IPS DF 4.7 (cell line): ENCODE results near the gene ZNF367.
"Not testable (repeated sequence)": the region's sequence is repeated elsewhere in the genome, so short reads cannot be mapped to it uniquely, and the experiment has no call there.

ENCODE experiments used
- DNase-seq: peaks from one replicate; pipeline ENCODE4 v3.0.0-alpha.2; 2013; ENCODE audit warnings: low spot score; ENCODE audit errors: extremely low read depth

Gene ZNF367

DNA sequence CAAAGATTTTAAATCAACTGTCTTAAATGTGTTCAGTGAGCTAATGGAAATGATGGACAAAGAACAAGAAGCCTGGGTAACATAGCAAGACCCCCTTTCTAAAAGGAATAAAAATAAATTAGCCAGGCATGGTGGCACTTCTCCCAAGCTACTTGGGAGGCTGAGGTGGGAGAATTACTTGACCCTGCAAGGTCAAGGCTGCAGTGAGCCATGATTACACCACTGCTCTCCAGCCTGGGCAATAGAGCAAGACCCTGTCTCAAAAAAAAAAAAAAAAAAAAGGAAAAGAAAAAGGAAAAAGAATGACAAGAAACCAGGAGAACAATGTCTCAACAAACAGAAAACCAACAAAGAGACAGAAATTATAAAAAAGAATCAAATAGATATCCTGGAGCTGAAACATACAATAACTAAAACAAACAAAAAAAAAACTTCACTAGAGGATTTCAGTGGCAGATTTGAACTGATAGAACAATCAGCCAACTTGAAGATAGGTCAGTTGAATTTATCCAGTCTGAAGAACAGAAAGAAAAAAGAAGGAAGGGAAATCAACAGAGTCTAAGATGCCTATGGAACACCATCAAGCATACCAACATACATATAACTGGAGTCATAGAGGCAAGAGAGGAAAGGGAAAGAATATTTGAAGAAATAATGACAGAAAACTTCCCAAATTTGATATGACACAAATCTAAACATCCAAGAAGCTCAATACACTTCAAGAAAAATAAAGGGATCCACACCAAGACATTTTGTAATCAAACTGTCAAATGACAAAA is 17.8 kb downstream of the ZNF367 start:
- no peak for DNase-seq

DNA sequence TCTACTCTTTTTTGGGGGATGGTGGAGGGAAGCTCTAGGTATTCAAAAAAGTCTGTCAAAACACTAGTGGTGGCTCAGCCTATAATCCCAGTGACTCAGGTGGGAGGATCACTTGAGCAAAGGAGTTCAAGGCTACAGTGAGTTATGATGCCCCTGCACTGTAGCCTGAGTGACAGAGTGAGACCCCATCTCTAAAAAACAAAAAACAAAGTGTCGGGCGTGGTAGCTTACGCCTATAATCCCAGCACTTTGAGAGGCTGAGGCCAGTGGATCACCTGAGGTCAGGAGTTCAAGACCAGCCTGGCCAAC is 18.9 kb downstream of the ZNF367 start:
- no peak for DNase-seq

GRCh38 chr9:96398582-96399324 is 19.4 kb downstream of the ZNF367 start:
- DNase-seq: no peak

DNA sequence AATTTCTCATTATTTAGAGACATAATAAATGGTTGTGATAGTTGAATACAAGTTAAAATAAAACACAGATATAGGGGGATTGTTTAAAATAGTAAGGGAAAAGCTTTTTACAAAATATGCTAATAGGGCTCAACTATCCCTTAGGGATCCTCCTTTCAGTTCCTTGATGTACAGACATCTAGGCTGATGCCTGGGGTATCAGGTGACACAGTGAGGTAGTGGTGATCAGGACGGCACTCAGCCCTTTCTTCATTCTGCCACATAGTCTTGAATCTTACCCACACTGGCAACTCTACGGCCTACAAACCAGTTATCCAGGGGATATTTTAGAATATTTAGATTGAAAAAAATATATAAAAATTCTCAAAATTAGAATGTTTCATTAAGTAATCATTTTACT is 22.2 kb downstream of the ZNF367 start:
- DNase-seq: no peak

DNA sequence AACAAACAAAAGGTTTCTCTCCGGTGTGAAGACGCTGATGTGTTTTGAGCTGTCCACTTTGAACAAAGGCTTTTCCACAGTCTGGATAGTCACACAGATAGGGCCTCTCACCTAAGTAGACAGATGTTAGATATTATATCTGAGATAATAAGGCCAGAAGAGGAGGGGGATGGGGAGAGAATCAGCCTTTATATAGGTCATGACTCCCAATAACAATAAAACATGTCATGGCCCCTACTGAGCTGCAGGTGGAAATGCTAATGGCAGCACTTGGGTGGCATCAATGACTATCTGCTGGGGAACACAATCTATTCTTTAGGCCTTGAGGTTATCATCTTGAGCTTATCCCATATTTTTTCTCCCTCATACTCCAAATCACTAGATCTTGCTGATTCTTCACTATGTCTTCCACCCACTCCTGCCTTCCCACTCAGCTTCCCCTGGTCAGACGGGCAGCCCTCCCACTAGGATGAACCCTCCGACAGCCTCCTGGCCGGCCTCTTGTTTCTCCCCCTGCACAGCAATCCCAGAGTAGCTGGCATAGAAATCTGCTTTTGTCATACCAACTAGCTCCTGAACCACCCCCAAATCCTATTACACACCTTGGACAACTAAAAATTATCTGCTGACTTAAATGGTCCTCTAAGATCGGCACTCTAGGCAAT is 23.2 kb downstream of the ZNF367 start:
- no peak for DNase-seq

DNA sequence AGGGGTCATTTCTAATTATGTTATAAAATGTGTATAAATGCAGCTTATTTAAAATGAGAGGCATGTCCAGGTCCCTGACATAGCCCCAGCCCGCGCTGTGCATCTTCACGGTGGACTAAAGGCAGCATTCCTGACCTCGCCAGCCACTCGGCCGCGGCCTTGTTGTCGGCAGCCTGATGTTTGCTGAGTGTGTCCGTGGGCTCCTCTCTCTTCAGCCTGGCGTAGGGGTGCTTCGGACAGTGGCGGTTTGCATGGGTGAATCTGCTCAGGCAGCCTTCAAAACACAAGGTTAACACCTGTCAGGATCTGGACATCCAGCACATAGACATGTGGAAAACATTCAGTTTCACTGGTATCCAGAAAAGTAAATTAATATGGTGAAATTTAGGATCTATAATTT is 25.9 kb downstream of the ZNF367 start:
- no peak for DNase-seq

GRCh38 chr9:96391021-96391765 is 27.0 kb downstream of the ZNF367 start:
- DNase-seq: no peak

DNA sequence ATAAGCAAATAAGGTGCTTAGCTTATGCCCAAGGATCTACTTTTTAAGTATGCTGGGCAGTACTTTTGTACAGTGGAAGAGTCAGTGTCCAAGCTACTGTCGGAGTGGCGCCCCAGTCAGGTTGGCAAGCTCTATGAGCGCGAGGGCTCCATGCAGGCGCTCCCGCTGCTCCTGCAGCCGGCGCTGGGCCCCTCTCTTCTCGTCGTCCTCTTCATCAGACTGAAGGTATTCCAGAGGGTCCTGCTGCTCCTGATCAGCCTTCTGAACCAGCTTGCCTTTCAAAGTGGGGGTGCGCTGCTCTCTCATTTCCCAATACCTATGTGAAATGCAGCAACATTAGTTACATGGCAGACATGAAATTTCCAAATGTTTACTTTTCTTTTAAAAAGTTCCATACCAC is 30.0 kb downstream of the ZNF367 start:
- DNase-seq: no peak

DNA sequence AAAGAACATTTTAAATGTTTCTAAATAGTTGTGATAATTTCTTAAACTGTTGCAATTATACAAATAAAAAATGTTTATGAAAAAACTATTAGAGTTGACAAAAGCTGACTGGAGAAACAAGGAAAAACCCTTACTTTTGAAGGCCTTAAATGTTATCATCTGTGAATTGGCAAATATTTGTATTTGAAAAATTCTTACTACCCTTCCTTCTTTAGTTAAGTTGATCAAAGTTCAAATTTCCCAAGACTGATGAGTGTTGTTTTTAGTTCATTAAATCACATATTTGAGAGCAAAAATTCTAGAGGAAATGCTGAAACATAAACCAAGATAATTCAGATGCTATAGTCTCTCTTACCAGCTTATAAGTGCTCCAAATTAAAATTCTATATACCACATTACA is 32.0 kb downstream of the ZNF367 start:
- DNase-seq: no peak

GRCh38 chr9:96383165-96383942 is 34.8 kb downstream of the ZNF367 start, which contains the start of gene SLC35D2:
TSS of gene SLC35D2 (minus strand) at chr9:96383711. CDS start at chr9:96383634, 77 bp downstream.
- DNase-seq: no peak

GRCh38 chr9:96382839-96383164 is 35.4 kb downstream of the ZNF367 start:
- DNase-seq: no peak

GRCh38 chr9:96382175-96382574 is 36.0 kb downstream of the ZNF367 start:
- no peak for DNase-seq

- DNase-seq: no peak
Observed at GRCh38 chr9:96381696-96382095, 36.5 kb downstream of the ZNF367 start.

- DNase-seq: no peak
Observed at GRCh38 chr9:96381125-96381524, 37.0 kb downstream of the ZNF367 start.

DNA sequence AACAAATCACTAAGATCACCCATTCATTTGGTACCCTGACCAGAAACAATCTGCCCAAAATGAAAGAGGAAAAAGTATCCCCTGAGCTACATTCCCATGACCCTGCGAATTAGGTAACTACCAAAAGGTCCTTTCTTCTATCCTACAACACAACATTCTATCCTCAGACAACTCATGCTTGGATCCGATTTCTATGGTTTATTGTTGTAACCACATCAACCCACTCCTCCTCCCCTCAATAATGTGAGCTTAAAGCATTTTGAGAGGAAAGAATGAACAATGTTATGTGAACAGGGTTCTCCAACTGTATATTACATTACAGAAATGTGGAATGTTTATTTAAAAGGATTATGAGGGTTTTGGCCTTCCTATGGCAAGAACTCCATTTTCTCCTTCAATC is 38.7 kb downstream of the ZNF367 start:
- DNase-seq: no peak

- no peak for DNase-seq
Observed at GRCh38 chr9:96378187-96378586, 40.0 kb downstream of the ZNF367 start.

DNA sequence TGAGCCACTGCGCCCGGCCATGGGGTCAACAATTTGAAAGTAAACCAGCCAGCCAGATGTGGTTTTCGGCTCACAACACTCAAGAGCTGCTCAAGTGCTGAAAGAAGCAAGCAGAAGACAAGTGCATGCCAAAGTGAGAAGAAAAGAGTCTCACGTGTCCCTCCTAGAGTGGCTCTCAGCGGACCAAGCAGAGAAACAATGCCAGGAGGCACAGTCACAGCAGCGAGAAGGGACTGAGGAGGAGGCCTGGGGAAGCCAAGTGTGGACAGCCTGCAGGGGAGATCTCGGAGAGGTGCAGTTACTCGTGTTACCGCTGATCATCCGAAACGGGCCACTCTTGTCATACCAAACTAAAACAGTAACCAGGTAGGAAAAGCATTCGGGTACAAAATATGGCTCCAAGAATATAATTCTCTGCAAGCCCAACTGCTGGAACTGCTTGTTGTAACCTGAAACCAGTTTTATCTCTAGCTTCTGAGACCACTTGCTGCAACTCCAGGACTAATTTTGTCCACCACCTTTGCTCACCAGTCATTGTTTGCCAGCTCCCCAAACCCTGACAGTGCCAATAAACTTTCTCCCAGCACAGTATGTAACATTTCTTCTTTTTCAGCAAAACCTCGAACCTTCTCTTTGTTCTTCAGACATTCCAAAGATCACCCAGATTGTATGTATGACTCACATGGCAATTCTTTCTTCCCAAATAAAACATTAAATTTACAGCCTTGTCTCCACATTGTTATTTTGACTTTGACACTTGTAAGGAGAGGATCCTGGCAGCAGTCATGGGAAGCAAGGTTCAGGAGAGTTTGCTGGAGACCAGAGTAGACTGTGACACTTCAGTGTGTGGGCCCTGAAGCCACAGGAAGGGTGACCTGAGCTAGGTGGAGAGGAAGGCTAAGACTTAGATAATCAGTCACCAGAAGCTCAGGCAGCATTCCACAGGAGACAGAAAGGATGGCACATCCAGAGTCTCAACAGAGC is 41.0 kb downstream of the ZNF367 start:
- no peak for DNase-seq

- not testable (repeated sequence) for DNase-seq
Observed at GRCh38 chr9:96375507-96375906, 42.7 kb downstream of the ZNF367 start.

DNA sequence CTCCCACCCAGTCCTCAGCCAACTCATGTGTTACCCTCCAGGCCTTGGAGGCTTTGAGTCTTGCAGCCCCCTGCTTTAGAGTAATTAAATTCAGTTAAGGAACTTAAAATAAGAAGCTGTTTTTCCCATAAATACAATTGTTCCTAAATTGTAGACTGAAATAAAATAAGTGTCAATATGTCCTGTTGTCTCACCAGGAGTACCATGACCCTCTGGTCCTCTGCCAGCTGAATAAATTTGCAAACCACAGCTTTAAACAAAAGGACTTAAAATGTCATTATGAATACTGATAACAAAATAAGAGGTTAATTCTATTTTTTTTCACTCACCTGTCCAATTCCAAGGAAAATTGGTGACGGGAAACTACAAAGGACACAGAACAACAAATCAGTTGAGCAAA is 50.2 kb downstream of the ZNF367 start:
- no peak for DNase-seq
